SK-N-SH (cell line): Measurements from ENCODE around the gene CDS2. TPM values are rescaled to one million over a fixed set of nuclear protein-coding genes. Genes with fewer than 3 reads are reported as not detected.
A peak's percentile ranks its signal among the peaks of the same experiment; 100 is the strongest.

ENCODE experiments used
- CTCF ChIA-PET: fragments of 300-600, 350-600 bp; formaldehyde crosslinking; extraction: SDS; loops from one replicate; lab custom pipeline; 2021; lab: Yijun Ruan, JAX
- POLR2A ChIA-PET: fragments of 350-600 bp; sonication (Branson Sonifier 250); formaldehyde crosslinking; extraction: SDS; loops from one replicate; lab custom pipeline; 2020; ENCODE audit warnings: antibody characterized with exemption, inconsistent platforms; lab: Yijun Ruan, JAX
- DNase-seq: peaks from one replicate; pipeline ENCODE4 v3.0.0; 2012
- H2AFZ ChIP-seq: fragments of 200-600 bp; sonication (generic); 2 replicates; pipeline ENCODE4 v1.8.1; 2016; ENCODE audit warnings: antibody characterized with exemption, mild to moderate bottlenecking, low read depth
- H3F3A ChIP-seq: fragments of 200-600 bp; sonication (generic); replicated peaks from 2 replicates; pipeline ENCODE3; 2016; ENCODE audit warnings: antibody characterized with exemption, mild to moderate bottlenecking; ENCODE audit not compliant: insufficient read depth
- H3K27ac ChIP-seq, 2 experiments: fragments of 200-500 bp in 1 of 2; fragments of 200-600 bp in 1 of 2; sonication (Bioruptor generic) in 1 of 2; sonication (generic), shearing (Covaris generic) in 1 of 2; 2 replicates each; pipeline versions ENCODE4 v1.5.1 to v1.6.1; 2014 to 2016; ENCODE audit warnings: low read depth in 2 of 2, inconsistent platforms in 1 of 2, low read length in 1 of 2, mild to moderate bottlenecking in 1 of 2, mixed read lengths in 1 of 2
- H3K27me3 ChIP-seq: fragments of 200-600 bp; sonication (generic), shearing (Covaris generic); 2 replicates; pipeline ENCODE4 v1.6.1; 2016; ENCODE audit warnings: mixed run types; ENCODE audit not compliant: insufficient read depth
- H3K36me3 ChIP-seq, 2 experiments: fragments of 200-500 bp in 1 of 2; fragments of 200-600 bp in 1 of 2; sonication (Bioruptor generic) in 1 of 2; sonication (generic) in 1 of 2; replicated peaks in 1 of 2; 2 replicates each; pipeline versions ENCODE3 to v1.5.1; 2014 to 2016; ENCODE audit warnings: low read length in 1 of 2, mild to moderate bottlenecking in 1 of 2; ENCODE audit not compliant: insufficient read depth in 2 of 2, control insufficient read depth in 1 of 2
- H3K4me1 ChIP-seq, 2 experiments: fragments of 200-500 bp in 1 of 2; fragments of 200-600 bp in 1 of 2; sonication (Bioruptor generic) in 1 of 2; sonication (generic), shearing (Covaris generic) in 1 of 2; 2 replicates each; pipeline versions ENCODE4 v1.5.1 to v1.6.1; 2014 to 2016; ENCODE audit warnings: low read depth in 1 of 2, low read length in 1 of 2, mixed run types in 1 of 2; ENCODE audit not compliant: insufficient read depth in 2 of 2, control insufficient read depth in 1 of 2
- H3K4me2 ChIP-seq: fragments of 200-600 bp; sonication (generic), shearing (Covaris generic); 2 replicates; pipeline ENCODE4 v1.6.1; 2017; ENCODE audit warnings: mixed run types
- H3K4me3 ChIP-seq, 2 experiments: fragments of 200-500 bp in 1 of 2; fragments of 200-600 bp in 1 of 2; sonication (Bioruptor generic) in 1 of 2; sonication (generic), shearing (Covaris generic) in 1 of 2; 2 replicates each; pipeline versions ENCODE4 v1.5.1 to v1.8.1; 2014 to 2016; ENCODE audit warnings: low read depth in 2 of 2, inconsistent platforms in 1 of 2, low read length in 1 of 2, mild to moderate bottlenecking in 1 of 2, mixed read lengths in 1 of 2, moderate library complexity in 1 of 2
- H3K79me2 ChIP-seq: fragments of 200-600 bp; sonication (generic); 2 replicates; pipeline ENCODE4 v1.8.1; 2017; ENCODE audit warnings: mild to moderate bottlenecking; ENCODE audit not compliant: insufficient read depth
- H3K9ac ChIP-seq: fragments of 200-600 bp; sonication (generic); 2 replicates; pipeline ENCODE4 v1.6.1; 2017; ENCODE audit warnings: mixed run types
- H3K9me2 ChIP-seq: fragments of 200-600 bp; sonication (generic); 2 replicates; pipeline ENCODE4 v1.6.1; 2017; ENCODE audit warnings: mixed run types
- H3K9me3 ChIP-seq: fragments of 200-600 bp; sonication (generic); 2 replicates; pipeline ENCODE4 v1.6.1; 2017; ENCODE audit warnings: mixed run types, mild to moderate bottlenecking, moderate library complexity
- H4K20me1 ChIP-seq: fragments of 200-600 bp; sonication (generic); 2 replicates; pipeline ENCODE4 v1.6.1; 2017; ENCODE audit warnings: mild to moderate bottlenecking, mixed run types; ENCODE audit not compliant: insufficient read depth
- ELF1 ChIP-seq: IDR thresholded peaks from 2 replicates; pipeline ENCODE4 v1.4.0; 2012
- FOXJ3 ChIP-seq: sonication (generic); formaldehyde crosslinking; IDR thresholded peaks from 2 replicates; pipeline ENCODE4 v1.5.1; 2020; ENCODE audit warnings: mild to moderate bottlenecking, missing genetic modification reagents
- MXI1 ChIP-seq: IDR thresholded peaks from 2 replicates; pipeline ENCODE4 v1.6.1; 2012; ENCODE audit warnings: mild to moderate bottlenecking, low read depth, low read length, improper control_type of control experiment
- RFX5 ChIP-seq: IDR thresholded peaks from 2 replicates; pipeline ENCODE4 v1.6.1; 2012; ENCODE audit warnings: mild to moderate bottlenecking, improper control_type of control experiment, low read length
- RXRA ChIP-seq: IDR thresholded peaks from 2 replicates; pipeline ENCODE4 v1.4.0; 2012; ENCODE audit warnings: low read depth, mild to moderate bottlenecking, borderline replicate concordance
- SIN3A ChIP-seq: IDR thresholded peaks from 2 replicates; pipeline ENCODE4 v1.6.1; 2012; ENCODE audit warnings: low read depth, mild to moderate bottlenecking, low read length, moderate library complexity, borderline replicate concordance
- USF1 ChIP-seq: IDR thresholded peaks from 2 replicates; pipeline ENCODE4 v1.4.0; 2012; ENCODE audit warnings: low read depth, borderline replicate concordance
- YY1 ChIP-seq: IDR thresholded peaks from 2 replicates; pipeline ENCODE4 v1.4.0; 2012; ENCODE audit warnings: low read depth, mild to moderate bottlenecking
- WGBS: methylation state at CpG from one replicate; pipeline ENCODE4 v1.1.6; 2017; ENCODE audit warnings: low lambda C conversion rate; 5-methylcytosine and 5-hydroxymethylcytosine counted together
- polyA plus RNA-seq, 3 experiments: library from polyadenylated mRNA; depleted of rRNA; stranded (reverse); fragments of >200 nt; gene quantifications; 2 replicates each; pipeline ENCODE4 v1.2.3, GENCODE V29; 2012

CDS2 gene
- polyA plus RNA-seq, 1 of the 3 experiments (the other 2 are of a cell fraction) = 13.9 TPM

GRCh38 chr20:5122873-5123260 lies 3.9 kb upstream of the CDS2 start:
- H4K20me1 ChIP-seq = peaks cover 16% of the 10 kb centered on the region
- H3K79me2 ChIP-seq = peaks cover 26% of the 10 kb centered on the region
- H2AFZ ChIP-seq = no peak overlapping the region
- peaks cover 3% of the 10 kb centered on the region for H3F3A ChIP-seq
- H3K27ac ChIP-seq = no peak overlapping the region
- DNase-seq = no peak
- no peaks in the 10 kb centered on the region for H3K9me2 ChIP-seq
- H3K9me3 ChIP-seq = no peaks in the 10 kb centered on the region
- TF ChIP-seq YY1 (no peak), MXI1 (no peak), RXRA (no peak), RFX5 (no peak), USF1 (no peak)
- 92% methylated on average over 1 of the region's 1 CpG for WGBS
- H3K36me3 ChIP-seq = peaks cover 2 to 4% of the 10 kb centered on the region in 2 experiments
- no peak overlapping the region for H3K9ac ChIP-seq
- no peaks in the 10 kb centered on the region for H3K27me3 ChIP-seq
- no peak overlapping the region for H3K4me3 ChIP-seq
- POLR2A ChIA-PET = no interaction called here
- H3K4me1 ChIP-seq = peaks cover 1 to 12% of the 10 kb centered on the region in 2 experiments; a peak in 3 of 4 replicates
- no peak overlapping the region for H3K4me2 ChIP-seq
- CTCF ChIA-PET = interaction anchor here (1.1 kb wide), 1 partner anchor 69 kb away, joined by 5 read pairs; no protein-coding TSS in a partner anchor

DNA sequence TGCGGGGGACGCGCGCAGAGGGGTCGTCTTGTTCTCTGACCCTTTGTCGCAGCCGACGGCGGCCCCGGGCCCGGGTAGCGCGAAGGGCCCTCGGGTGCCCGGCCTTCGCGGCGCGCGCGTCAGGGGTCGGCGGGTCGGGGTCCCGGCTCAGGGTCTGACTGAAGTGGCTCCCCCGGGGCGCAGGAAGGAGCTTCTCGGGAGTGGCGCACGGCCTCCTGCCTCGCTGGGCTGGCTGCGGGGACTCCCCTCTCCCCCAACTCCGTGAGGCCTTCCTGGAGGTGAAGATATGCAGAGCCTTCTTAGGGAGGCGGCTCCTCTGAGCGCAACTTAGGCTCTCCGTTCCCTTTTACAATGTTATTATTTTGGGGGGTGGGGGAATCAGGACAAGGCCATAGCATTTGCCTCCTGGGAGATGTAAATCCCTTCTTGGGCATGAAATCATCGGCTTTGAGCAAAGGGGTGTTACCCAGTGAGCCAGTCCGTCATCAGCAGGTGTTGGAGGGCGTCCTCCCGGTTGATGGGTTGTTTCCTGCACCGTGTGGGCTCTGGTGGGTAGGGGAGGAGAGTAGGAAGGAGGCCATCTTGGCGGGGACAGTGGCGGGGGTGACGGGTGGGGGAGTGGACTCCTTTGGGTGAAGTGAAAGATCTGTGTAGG lies 523 bp downstream of the CDS2 start:
- Histone ChIP-seq H3K79me2 (peaks cover 52% of the 10 kb centered on the region), H3F3A (peaks cover 3% of the 10 kb centered on the region), H3K27me3 (no peaks in the 10 kb centered on the region), H3K9ac (peak overlapping the region; percentile 83), H3K4me2 (peak overlapping the region; percentile 74), H3K36me3 (no peaks in the 10 kb centered on the region), H3K27ac (peak overlapping the region; percentile 70 to 80), H3K9me2 (no peaks in the 10 kb centered on the region), H3K9me3 (no peaks in the 10 kb centered on the region), H2AFZ (peak overlapping the region; percentile 7; the same call in 1 of the 2 replicates), H4K20me1 (peaks cover 8% of the 10 kb centered on the region; the same call in 1 of the 2 replicates), H3K4me3 (peak overlapping the region; percentile 78 to 79), H3K4me1 (peaks cover 4 to 7% of the 10 kb centered on the region in 2 experiments; a peak in 2 of 4 replicates)
- CTCF ChIA-PET = interaction anchor here (0.5 to 4.8 kb wide), 22 partner anchors 10 to 1042 kb away, joined by 3 to 115 read pairs (median 4); partner anchors contain the start of gene PROKR2
- POLR2A ChIA-PET = interaction anchor here (1.2 to 2.1 kb wide), 2 partner anchors 65 to 623 kb away, joined by 3 to 11 read pairs; partner anchors contain the start of gene SHLD1
- peak; percentile 70 for DNase-seq
- WGBS = under 1% methylated on average over 16 of the region's 44 CpGs
- TF ChIP-seq YY1 (peak; percentile 86), SIN3A (0 out of 2 replicates have a peak, but pooled peaks have one; percentile 18), ELF1 (no peak)

DNA sequence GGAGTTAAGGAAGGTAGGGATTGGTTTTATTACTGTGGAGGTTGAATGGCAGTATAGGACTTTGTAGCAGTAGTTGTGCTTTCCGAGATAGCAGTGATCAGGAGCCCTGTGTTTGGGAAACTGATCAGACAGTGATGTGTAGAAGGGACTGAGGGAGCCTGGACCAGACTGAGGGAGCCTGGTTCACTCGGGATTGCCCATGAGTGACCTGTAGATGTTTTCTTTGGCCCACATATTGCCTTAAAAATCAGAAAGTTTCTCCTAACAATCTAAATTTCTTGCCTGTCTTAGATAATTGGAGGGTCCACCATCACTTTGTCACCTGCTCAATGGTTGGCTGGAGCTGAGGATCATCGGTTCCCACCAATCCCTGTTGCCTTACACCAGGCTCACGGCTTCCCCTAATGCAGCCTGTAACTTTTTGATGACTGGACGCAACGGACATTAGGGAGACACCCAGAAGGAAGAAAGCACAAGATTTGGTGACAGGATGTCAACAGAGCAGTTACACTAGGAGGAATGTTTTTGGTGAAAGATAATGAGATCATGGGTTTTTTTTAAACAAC lies 1.1 kb downstream of the CDS2 start:
- Histone ChIP-seq H3K9ac (peak overlapping the region; percentile 83), H3K4me1 (peaks cover 4 to 7% of the 10 kb centered on the region in 2 experiments; a peak in 2 of 4 replicates), H3K36me3 (no peaks in the 10 kb centered on the region), H3K79me2 (peaks cover 59% of the 10 kb centered on the region), H3K4me2 (peak overlapping the region; percentile 74), H3K9me2 (no peaks in the 10 kb centered on the region), H3K27ac (peak overlapping the region in 1 of 2 experiments; percentile 80; a peak in 2 of 4 replicates), H3K27me3 (no peaks in the 10 kb centered on the region), H3K4me3 (peak overlapping the region; percentile 78 to 79)
- CTCF ChIA-PET = interaction anchor here (0.5 to 4.8 kb wide), 8 partner anchors 8 to 321 kb away, joined by 3 to 115 read pairs (median 5); partner anchors contain the start of gene PCNA
- TF ChIP-seq RFX5 = 0 out of 2 replicates have a peak, but pooled peaks have one; percentile 5
- TF ChIP-seq FOXJ3 (CRISPR knock-in tag) = no peak
- TF ChIP-seq, all 33 proteins: peak for 1
- peaks cover 8% of the 10 kb centered on the region; the same call in 1 of the 2 replicates for H4K20me1 ChIP-seq
- POLR2A ChIA-PET = no interaction called here
- no peaks in the 10 kb centered on the region for H3K9me3 ChIP-seq
- WGBS = 49% methylated on average over 6 of the region's 6 CpGs
- DNase-seq = peak; percentile 20
- no peak overlapping the region for H2AFZ ChIP-seq
- peaks cover 3% of the 10 kb centered on the region for H3F3A ChIP-seq
